ENCODE data around the gene CST9.

CST9 gene

GRCh38 chr20:23568320-23568970, 37.3 kb downstream of the CST9 start, which contains the start of gene CST9L:
Gene CST9L (minus strand): TSS chr20:23568484. CDS start chr20:23568450, 34 bp downstream.
- H3K9me2 ChIP-seq (ENCODE audit: low read depth, low read length), result no peaks in the 10 kb centered on the region
- H3K36me3 ChIP-seq (ENCODE audit: insufficient read depth, low read length), result no peaks in the 10 kb centered on the region
- H3F3A ChIP-seq (ENCODE audit: insufficient read depth, low read length), result no peaks in the 10 kb centered on the region
- H4K20me1 ChIP-seq (ENCODE audit: insufficient read depth, low read length), result no peaks in the 10 kb centered on the region
- no peak for TF ChIP-seq CTCF (IDR thresholded peaks at IDR 0.05; ENCODE audit: low read length)
- TF ChIP-seq EZH2 (IDR thresholded peaks at IDR 0.05; ENCODE audit: borderline replicate concordance, low read length), result no peak
- H3K9ac ChIP-seq (ENCODE audit: low read length), result no peak within 1 kb of the TSS
- no peak within 1 kb of the TSS for H3K4me3 ChIP-seq (ENCODE audit: low read depth, low read length, poor library complexity, severe bottlenecking)
- 0 out of 2 replicates have a peak, but pooled peaks cover 3% of the 10 kb centered on the region for H3K27me3 ChIP-seq (ENCODE audit: insufficient read depth, low read length)
- H3K4me1 ChIP-seq (ENCODE audit: insufficient read depth, low read length, severe bottlenecking), result no peaks in the 10 kb centered on the region
- no peaks in the 10 kb centered on the region for H3K9me3 ChIP-seq (ENCODE audit: low read length)
- no peak within 1 kb of the TSS for H2AFZ ChIP-seq (ENCODE audit: low read length)
- no peak within 1 kb of the TSS for H3K27ac ChIP-seq (ENCODE audit: low read depth, low read length, poor library complexity, severe bottlenecking)
- H3K79me2 ChIP-seq (ENCODE audit: insufficient read depth, low read length), result no peaks in the 10 kb centered on the region
- H3K4me2 ChIP-seq (ENCODE audit: low read length), result no peak within 1 kb of the TSS

GRCh38 chr20:23566199-23566932, 39.4 kb downstream of the CST9 start:
- Histone ChIP-seq H3K79me2 (ENCODE audit: insufficient read depth, low read length) (no peaks in the 10 kb centered on the region), H3F3A (ENCODE audit: insufficient read depth, low read length) (no peaks in the 10 kb centered on the region), H3K27me3 (ENCODE audit: insufficient read depth, low read length) (0 out of 2 replicates have a peak, but pooled peaks cover 3% of the 10 kb centered on the region), H2AFZ (ENCODE audit: low read length) (no peak overlapping the region), H4K20me1 (ENCODE audit: insufficient read depth, low read length) (no peaks in the 10 kb centered on the region), H3K4me1 (ENCODE audit: insufficient read depth, low read length, severe bottlenecking) (no peaks in the 10 kb centered on the region), H3K9ac (ENCODE audit: low read length) (no peak overlapping the region), H3K9me2 (ENCODE audit: low read depth, low read length) (no peaks in the 10 kb centered on the region), H3K4me2 (ENCODE audit: low read length) (no peak overlapping the region), H3K9me3 (ENCODE audit: low read length) (no peaks in the 10 kb centered on the region), H3K4me3 (ENCODE audit: low read depth, low read length, poor library complexity, severe bottlenecking) (no peak overlapping the region), H3K27ac (ENCODE audit: low read depth, low read length, poor library complexity, severe bottlenecking) (no peak overlapping the region), H3K36me3 (ENCODE audit: insufficient read depth, low read length) (no peaks in the 10 kb centered on the region)
- TF ChIP-seq CTCF (IDR thresholded peaks at IDR 0.05; ENCODE audit: low read length) (no peak), EZH2 (IDR thresholded peaks at IDR 0.05; ENCODE audit: borderline replicate concordance, low read length) (no peak)

GRCh38 chr20:23565503-23566045, 40.1 kb downstream of the CST9 start:
- Histone ChIP-seq H3K79me2 (ENCODE audit: insufficient read depth, low read length) (no peaks in the 10 kb centered on the region), H3K27me3 (ENCODE audit: insufficient read depth, low read length) (0 out of 2 replicates have a peak, but pooled peaks cover under 1% of the 10 kb centered on the region), H3F3A (ENCODE audit: insufficient read depth, low read length) (no peaks in the 10 kb centered on the region), H3K4me2 (ENCODE audit: low read length) (no peak overlapping the region), H3K4me3 (ENCODE audit: low read depth, low read length, poor library complexity, severe bottlenecking) (no peak overlapping the region), H3K9me2 (ENCODE audit: low read depth, low read length) (no peaks in the 10 kb centered on the region), H3K4me1 (ENCODE audit: insufficient read depth, low read length, severe bottlenecking) (no peaks in the 10 kb centered on the region), H3K9me3 (ENCODE audit: low read length) (no peaks in the 10 kb centered on the region), H3K9ac (ENCODE audit: low read length) (no peak overlapping the region), H2AFZ (ENCODE audit: low read length) (no peak overlapping the region), H3K27ac (ENCODE audit: low read depth, low read length, poor library complexity, severe bottlenecking) (no peak overlapping the region), H4K20me1 (ENCODE audit: insufficient read depth, low read length) (no peaks in the 10 kb centered on the region), H3K36me3 (ENCODE audit: insufficient read depth, low read length) (no peaks in the 10 kb centered on the region)
- TF ChIP-seq EZH2 (IDR thresholded peaks at IDR 0.05; ENCODE audit: borderline replicate concordance, low read length), result no peak
- TF ChIP-seq CTCF (IDR thresholded peaks at IDR 0.05; ENCODE audit: low read length), result no peak

Measured in OCI-LY1 (cell line).